Aorta (tissue), 5 donors: ENCODE measurements around the gene RO60. TPM values are rescaled to one million over a fixed set of nuclear protein-coding genes. Genes with fewer than 3 reads are reported as not detected.

Experiments used
- ATAC-seq: fragments of 200-7000 bp; cut with Tn5 transposase; one replicate; pipeline ENCODE4 v1.9.1; 2022; ENCODE audit warnings: moderate library complexity; ENCODE audit not compliant: low FRiP score
- DNase-seq, 2 donors: peaks; one replicate each; pipeline ENCODE4 v3.0.0-alpha.2; 2020
- H3K27ac ChIP-seq, 2 donors: one replicate each; pipeline ENCODE4 v1.5.1; 2013; ENCODE audit warnings: low read length in 2 of 2, mild to moderate bottlenecking in 2 of 2, moderate library complexity in 2 of 2, control low read depth in 1 of 2, inconsistent platforms in 1 of 2, low read depth in 1 of 2
- H3K27me3 ChIP-seq, 2 donors: one replicate each; pipeline ENCODE4 v1.6.1; 2013; ENCODE audit warnings: control low read depth in 1 of 2, low read length in 1 of 2, mild to moderate bottlenecking in 1 of 2, moderate library complexity in 1 of 2; ENCODE audit not compliant: insufficient read depth in 2 of 2, control insufficient read depth in 1 of 2
- H3K36me3 ChIP-seq, 2 donors: one replicate each; pipeline ENCODE4 v1.6.1; 2013; ENCODE audit warnings: control low read depth in 1 of 2, low read length in 1 of 2, mild to moderate bottlenecking in 1 of 2; ENCODE audit not compliant: insufficient read depth in 2 of 2, control insufficient read depth in 1 of 2
- H3K4me1 ChIP-seq, 2 donors: one replicate each; pipeline ENCODE4 v1.6.1; 2013; ENCODE audit warnings: low read length in 2 of 2, control low read depth in 1 of 2, mild to moderate bottlenecking in 1 of 2, moderate library complexity in 1 of 2; ENCODE audit not compliant: insufficient read depth in 2 of 2, control insufficient read depth in 1 of 2
- H3K4me3 ChIP-seq, 2 donors: one replicate each; pipeline ENCODE4 v1.5.1; 2013; ENCODE audit warnings: low read length in 2 of 2, control low read depth in 1 of 2, mild to moderate bottlenecking in 1 of 2
- H3K9me3 ChIP-seq: one replicate; pipeline ENCODE4 v1.6.1; 2013; ENCODE audit warnings: mild to moderate bottlenecking, low read length; ENCODE audit not compliant: control insufficient read depth
- WGBS, 2 donors: extraction: QIAGEN DNeasy Blood & Tissue Kit; methylation state at CpG; one replicate each; pipeline ENCODE4 v1.1.7; 2013; 5-methylcytosine and 5-hydroxymethylcytosine counted together
- intact Hi-C, 2 donors: fragments of 100-400 bp; cut with DNase I; formaldehyde crosslinking; loops; one replicate each; pipeline versions ENCODE4 v1.14.2 to v1.15.0; 2022
- polyA plus RNA-seq, 2 donors: library from polyadenylated mRNA; stranded (reverse); fragments of 200-250 nt; gene quantifications; one replicate each; pipeline ENCODE4 v1.2.3, GENCODE V29; 2013
- total RNA-seq, 2 donors: library from RNA; stranded (reverse); fragmentation: NEBNext Ultra II Directional; extraction: Animal tissue kit (Norgen Biotek cat#: 25700); gene quantifications; one replicate each; pipeline ENCODE4 v1.2.1, GENCODE V29; 2021
- donor health status: healthy with polysubstance abuse.
- donor health status: Bipolar disorder and iron deficiency.
- donor health status: DM: no; HTN: no; CAD: no.
- donor health status: DM: no; HTN: no; CAD: no.
- donor health status: DM: yes; HTN: yes; CAD: no.

Gene RO60
- total and polyA plus RNA-seq, 4 donors, result 6.4 to 71.7 (median 35.4) TPM

DNA sequence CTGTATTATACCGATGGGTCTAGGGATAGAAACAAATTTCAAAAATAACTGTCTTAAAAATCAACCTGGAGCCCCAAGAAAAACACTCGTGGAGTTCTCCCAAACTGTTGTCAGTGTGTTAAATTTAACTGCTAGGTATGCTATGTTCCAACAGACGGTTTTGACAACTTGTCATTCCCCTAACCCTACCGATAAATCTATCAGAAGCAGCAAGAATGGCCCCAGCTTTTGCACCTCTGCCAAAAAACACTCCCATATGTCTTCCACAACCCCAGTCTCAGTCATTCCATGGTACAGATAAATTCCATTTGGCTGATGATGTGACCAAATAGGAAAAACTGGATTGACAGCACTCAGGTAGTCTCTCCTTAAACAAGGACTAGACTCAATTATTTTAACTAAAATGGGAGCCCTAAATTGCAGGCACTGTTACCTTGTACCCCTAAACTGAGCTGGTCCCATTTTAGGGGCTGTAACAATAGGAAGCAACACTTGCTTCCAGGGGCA lies 5.2 kb upstream of the RO60 start:
- H3K9me3 ChIP-seq, result no peaks in the 10 kb centered on the region
- H3K4me1 ChIP-seq, result no peaks in the 10 kb centered on the region
- H3K4me3 ChIP-seq, result no peak overlapping the region
- H3K36me3 ChIP-seq, result no peaks in the 10 kb centered on the region
- ATAC-seq, result no peak
- H3K27me3 ChIP-seq, result no peaks in the 10 kb centered on the region
- 75 to 81% methylated on average over 4 of the region's 4 CpGs for WGBS, 2 donors
- no peak overlapping the region for H3K27ac ChIP-seq
- DNase-seq, result no peak
- intact Hi-C loops, result no loop called here

DNA sequence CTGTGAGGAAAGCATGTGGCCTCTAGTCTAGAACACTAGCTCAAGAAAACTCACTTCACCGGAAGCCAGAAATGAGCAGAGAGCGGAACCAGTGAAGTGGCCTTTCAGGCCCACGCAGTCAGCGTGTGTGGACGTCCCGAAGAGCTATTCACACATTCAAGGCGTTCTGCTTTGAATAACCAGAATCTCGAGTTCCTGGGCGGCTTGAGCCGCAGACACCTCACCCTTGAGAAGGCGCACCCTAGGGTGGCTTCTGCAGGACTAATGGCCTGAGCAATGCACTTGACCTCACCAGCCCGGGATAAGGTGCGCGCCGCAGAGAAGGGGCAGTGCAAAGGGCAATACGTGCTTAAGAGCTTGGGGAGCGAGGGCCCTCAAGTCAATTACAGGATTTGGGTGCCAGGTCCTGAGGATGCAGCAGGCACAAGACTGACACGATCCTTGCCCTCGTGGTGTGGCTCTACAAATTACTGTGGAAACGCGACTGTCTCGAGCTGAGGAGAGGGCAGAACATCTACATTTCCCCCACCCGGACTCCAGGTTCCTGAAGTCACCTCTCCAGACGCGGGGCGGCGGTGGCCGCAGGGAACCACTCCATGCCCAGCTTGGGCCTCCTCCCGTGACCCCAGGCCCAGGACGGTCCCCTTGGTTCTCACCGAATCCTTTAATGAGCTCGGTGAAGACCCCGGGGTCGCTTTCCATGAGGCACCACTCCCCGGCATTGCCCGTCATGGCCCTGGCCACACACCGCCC lies 707 bp upstream of the RO60 start:
- Histone ChIP-seq H3K4me1 (peaks cover 0 to under 1% of the 10 kb centered on the region in 2 donors), H3K27me3 (no peaks in the 10 kb centered on the region), H3K4me3 (peak overlapping the region; percentile 31 to 73), H3K9me3 (no peaks in the 10 kb centered on the region), H3K27ac (peak overlapping the region; percentile 3 to 99), H3K36me3 (no peaks in the 10 kb centered on the region)
- WGBS, 2 donors, result 0 to 2% methylated on average over 36 to 37 of the region's 37 CpGs
- ATAC-seq (peak; percentile 37), DNase-seq (peak; percentile 54 to 79)
- intact Hi-C loops, result loop anchor here in 1 of 2 donors (1.0 kb wide), 1 partner anchor 63 kb away; no protein-coding TSS in a partner anchor

DNA sequence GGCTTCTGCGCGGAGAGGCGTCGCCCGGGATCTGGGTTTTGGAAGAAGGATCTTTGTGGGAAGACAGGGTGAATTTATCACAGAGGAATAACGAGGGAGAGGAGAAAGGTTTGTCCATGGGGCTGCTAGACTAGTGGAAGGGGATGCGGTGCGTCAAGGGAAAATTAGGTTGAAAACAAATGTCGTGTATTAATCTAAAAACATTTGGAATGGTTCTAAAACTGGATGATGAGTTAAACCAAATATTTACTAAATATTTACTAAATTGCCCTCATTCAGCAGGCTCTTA lies 647 bp downstream of the RO60 start:
- no peak for ATAC-seq
- H3K4me3 ChIP-seq, result peak overlapping the region; percentile 62 to 73
- DNase-seq, result no peak
- WGBS, 2 donors, result 0% methylated on average over 9 of the region's 9 CpGs
- no peaks in the 10 kb centered on the region for H3K27me3 ChIP-seq
- intact Hi-C loops, result loop anchor here (2.0 to 5.0 kb wide), 2 partner anchors 42 to 45 kb away; partner anchors contain the start of gene GLRX2 (in 1 of the 2)
- peak overlapping the region in 1 of 2 donors; percentile 99 for H3K27ac ChIP-seq
- no peaks in the 10 kb centered on the region for H3K36me3 ChIP-seq
- H3K4me1 ChIP-seq, result peaks cover 2 to 3% of the 10 kb centered on the region in 2 donors
- no peaks in the 10 kb centered on the region for H3K9me3 ChIP-seq

DNA sequence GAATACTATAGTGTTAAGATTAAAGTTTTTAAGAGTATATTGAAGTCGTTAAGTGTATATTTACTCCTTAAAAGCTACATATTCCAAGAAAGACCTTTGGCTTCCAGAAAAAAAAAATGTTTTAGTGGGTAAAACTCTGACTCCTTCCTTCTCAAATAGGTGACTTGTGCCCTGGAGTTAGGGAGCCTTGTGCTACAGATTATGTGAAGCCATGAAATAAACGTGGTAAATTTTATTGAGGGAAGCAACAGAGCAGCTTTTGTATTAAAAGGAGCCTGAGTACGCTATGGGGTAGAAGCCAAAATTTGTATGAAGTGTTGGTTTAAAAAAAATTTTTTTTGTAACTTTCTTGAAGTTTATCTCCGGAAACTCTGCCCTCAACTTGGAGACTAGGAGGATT lies 994 bp downstream of the RO60 start:
- Histone ChIP-seq H3K27me3 (no peaks in the 10 kb centered on the region), H3K36me3 (no peaks in the 10 kb centered on the region), H3K9me3 (no peaks in the 10 kb centered on the region), H3K4me1 (peaks cover 2 to 3% of the 10 kb centered on the region in 2 donors), H3K4me3 (peak overlapping the region; percentile 62 to 73), H3K27ac (peak overlapping the region in 1 of 2 donors; percentile 36)
- no peak for ATAC-seq
- no peak for DNase-seq
- intact Hi-C loops, result loop anchor here (2.0 to 5.0 kb wide), 2 partner anchors 42 to 44 kb away; partner anchors contain the start of gene GLRX2 (in 1 of the 2)
- WGBS, 2 donors, result 1 to 2% methylated on average over 4 of the region's 4 CpGs

DNA sequence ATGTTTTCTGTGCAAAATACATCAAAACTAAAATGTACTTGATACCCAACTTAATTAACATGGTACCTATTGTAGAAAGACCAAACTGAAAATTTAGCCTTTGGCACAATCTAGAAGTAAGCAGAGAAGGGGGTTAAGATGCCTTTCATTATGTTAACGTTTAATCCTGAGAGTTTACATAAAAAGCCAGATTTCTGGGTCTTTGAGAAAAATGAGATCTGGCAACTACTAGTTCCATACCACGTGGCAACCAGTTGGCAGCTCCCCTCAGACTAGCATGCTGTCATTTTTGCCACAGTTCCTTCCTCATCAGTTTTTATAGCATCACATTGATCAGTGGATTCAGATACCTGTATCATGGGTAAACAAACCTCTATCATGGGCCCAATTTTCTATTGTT lies 1.5 kb downstream of the RO60 start:
- intact Hi-C loops, result loop anchor here (2.0 to 5.0 kb wide), 2 partner anchors 41 to 44 kb away; partner anchors contain the start of gene GLRX2 (in 1 of the 2)

DNA sequence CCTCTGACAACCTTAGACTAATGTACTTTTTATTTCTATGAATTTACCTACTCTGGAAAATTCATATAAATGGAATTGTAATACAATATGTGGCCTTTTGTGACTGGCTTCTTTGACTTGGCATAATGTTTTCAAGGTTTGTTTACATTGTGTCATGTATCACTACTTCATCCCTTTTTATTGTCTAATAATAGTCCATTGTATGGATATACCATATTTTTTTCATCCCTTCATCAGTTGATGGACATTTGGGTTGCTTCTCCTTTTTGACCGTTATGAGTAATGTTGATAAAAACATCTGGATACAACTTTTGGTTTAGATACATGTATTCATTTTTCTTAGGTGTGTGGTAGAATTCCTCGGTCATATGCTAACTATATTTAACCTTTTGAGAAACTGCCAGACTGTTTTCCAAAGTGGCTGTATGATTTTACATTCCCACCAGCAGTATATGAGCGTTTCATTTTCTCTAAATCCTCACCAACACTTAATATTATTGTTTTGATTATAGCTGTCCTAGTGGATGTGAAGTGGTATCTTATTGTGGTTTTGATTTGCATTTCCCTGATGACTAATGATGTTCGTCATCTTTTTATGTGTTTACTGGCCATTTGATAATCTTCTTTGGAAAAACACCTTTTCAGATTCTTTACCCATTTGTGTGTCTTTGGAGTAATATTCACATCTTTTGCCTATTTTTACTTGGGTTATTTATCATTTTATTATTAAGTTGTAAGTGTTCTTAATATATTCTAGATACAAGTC lies 3.5 kb downstream of the RO60 start:
- H3K4me1 ChIP-seq, result peaks cover 2 to 4% of the 10 kb centered on the region in 2 donors

More for the DNA sequence above, 1.5 kb downstream of the RO60 start:
- Histone ChIP-seq H3K4me1 (peaks cover 2 to 3% of the 10 kb centered on the region in 2 donors), H3K27ac (no peak overlapping the region), H3K4me3 (peak overlapping the region; percentile 4 to 62), H3K36me3 (no peaks in the 10 kb centered on the region), H3K9me3 (no peaks in the 10 kb centered on the region), H3K27me3 (no peaks in the 10 kb centered on the region)
- ATAC-seq, result no peak
- DNase-seq, result no peak
- WGBS, 2 donors, result 2 to 3% methylated on average over 2 of the region's 2 CpGs

DNA sequence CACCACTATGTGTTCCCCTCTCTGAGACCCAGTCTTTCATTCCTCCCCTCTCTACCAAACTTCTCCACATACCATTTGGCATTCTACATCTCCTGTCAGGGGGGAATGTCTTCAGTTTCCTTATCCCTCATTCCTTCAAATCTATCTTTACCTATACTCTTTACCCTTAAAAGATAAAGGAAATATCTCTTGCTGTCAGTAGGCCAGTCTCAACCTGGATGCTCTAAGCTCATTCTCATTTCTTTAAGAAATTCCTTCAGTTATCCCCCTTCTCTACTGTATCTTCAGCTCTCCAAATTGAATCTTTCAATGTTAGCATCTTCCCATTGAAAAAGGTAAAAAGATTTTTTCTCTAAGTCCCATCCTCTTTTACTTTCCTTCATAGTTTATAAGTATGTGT lies 6.5 kb downstream of the RO60 start:
- H3K4me1 ChIP-seq, result peaks cover 2 to 4% of the 10 kb centered on the region in 2 donors
- no peaks in the 10 kb centered on the region for H3K9me3 ChIP-seq
- H3K4me3 ChIP-seq, result no peak overlapping the region
- H3K27ac ChIP-seq, result no peak overlapping the region
- no peaks in the 10 kb centered on the region for H3K27me3 ChIP-seq
- ATAC-seq (no peak), DNase-seq (no peak)
- intact Hi-C loops, result no loop called here
- H3K36me3 ChIP-seq, result peaks cover 0 to 3% of the 10 kb centered on the region in 2 donors

More for the DNA sequence above, 3.5 kb downstream of the RO60 start:
- Histone ChIP-seq H3K9me3 (no peaks in the 10 kb centered on the region), H3K4me3 (no peak overlapping the region), H3K36me3 (no peaks in the 10 kb centered on the region), H3K27ac (no peak overlapping the region), H3K27me3 (no peaks in the 10 kb centered on the region)
- intact Hi-C loops, result loop anchor here in 1 of 2 donors (5.0 kb wide), 1 partner anchor 39 kb away; no protein-coding TSS in a partner anchor
- DNase-seq, result no peak
- WGBS, 2 donors, result 93 to 94% methylated on average over 4 of the region's 4 CpGs
- ATAC-seq, result no peak

DNA sequence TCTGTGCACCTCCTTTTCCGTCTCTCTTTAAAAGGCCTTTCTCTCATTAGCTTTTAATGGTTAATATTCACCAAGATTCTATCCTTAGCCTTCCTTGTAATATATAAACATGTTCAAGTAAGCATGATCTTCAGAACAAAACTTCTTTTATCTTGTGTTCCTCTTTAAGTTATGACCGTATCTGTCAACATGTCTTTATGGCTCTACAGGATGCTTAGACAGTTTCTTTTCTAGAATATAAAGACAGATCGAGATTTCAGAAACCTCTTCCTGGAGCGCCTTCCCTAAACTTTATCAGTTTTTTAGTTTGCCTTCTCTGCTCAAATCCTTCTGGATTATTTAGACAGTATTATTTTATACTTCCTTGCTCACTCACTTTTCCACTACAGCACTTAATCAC lies 7.2 kb downstream of the RO60 start:
- H3K9me3 ChIP-seq, result no peaks in the 10 kb centered on the region
- H3K27me3 ChIP-seq, result no peaks in the 10 kb centered on the region
- H3K36me3 ChIP-seq, result peaks cover 0 to 3% of the 10 kb centered on the region in 2 donors
- WGBS, 2 donors, result 90 to 92% methylated on average over 4 of the region's 4 CpGs
- peaks cover 2 to 4% of the 10 kb centered on the region in 2 donors for H3K4me1 ChIP-seq
- no peak for ATAC-seq
- no peak overlapping the region for H3K27ac ChIP-seq
- intact Hi-C loops, result no loop called here
- DNase-seq, result no peak
- H3K4me3 ChIP-seq, result no peak overlapping the region
